ENCODE measurements around the gene HMCN2.

The HMCN2 gene

DNA sequence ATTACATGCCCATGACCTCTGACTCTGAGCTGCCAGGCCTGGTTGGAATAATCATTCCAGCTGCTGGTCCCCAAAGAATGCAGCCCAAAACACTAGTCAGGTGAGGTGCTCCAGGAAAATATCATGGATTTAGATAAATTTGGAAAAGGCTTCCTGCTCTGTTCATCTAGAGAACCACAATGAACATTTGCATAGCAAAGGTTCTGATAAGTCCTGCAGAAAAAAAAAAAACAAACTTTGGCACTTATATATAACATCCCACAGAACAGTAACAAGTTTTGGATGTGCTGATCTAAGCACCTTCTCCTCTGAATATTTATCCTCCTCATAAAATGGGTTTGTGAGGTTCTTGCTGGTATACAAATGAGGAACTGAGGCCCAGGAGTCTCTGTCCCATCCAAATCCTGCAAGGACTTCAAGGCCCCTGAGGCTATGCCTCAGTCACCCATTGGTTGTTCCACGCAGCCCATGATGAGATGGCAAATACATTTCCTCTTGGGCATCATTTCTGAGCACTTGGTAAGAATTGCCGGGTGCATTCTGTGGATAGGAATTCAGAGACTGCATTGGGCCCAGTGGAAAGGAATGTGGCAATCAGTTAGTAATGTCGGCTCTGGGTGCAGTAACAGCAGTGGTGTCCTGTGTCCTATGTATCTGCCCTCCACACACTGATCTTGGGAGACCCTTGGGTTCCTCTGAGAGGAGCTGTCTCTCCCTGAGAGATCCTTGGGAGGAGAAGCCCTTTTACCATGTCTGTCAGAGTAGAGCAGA, 105.8 kb downstream of the HMCN2 start:
- DNase-seq, result no peak

DNA sequence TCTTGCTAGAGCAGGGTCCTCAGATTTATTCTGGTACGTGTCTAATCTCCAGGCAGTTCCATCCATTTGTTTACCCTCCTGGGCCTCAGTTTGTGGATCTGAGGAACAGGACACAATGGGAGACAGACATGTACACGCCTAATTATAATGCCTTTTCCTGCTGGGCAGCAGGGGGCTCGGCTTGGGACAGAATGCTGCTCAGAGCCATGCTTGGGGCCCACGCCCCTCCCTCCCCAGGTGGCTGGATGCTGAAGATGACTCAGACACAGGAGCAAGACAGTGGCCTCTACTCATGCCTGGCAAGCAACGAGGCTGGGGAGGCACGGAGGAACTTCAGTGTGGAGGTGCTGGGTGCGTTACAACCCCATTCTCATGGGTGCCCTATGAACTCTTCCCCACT, 106.5 kb downstream of the HMCN2 start:
- no peak for DNase-seq

DNA sequence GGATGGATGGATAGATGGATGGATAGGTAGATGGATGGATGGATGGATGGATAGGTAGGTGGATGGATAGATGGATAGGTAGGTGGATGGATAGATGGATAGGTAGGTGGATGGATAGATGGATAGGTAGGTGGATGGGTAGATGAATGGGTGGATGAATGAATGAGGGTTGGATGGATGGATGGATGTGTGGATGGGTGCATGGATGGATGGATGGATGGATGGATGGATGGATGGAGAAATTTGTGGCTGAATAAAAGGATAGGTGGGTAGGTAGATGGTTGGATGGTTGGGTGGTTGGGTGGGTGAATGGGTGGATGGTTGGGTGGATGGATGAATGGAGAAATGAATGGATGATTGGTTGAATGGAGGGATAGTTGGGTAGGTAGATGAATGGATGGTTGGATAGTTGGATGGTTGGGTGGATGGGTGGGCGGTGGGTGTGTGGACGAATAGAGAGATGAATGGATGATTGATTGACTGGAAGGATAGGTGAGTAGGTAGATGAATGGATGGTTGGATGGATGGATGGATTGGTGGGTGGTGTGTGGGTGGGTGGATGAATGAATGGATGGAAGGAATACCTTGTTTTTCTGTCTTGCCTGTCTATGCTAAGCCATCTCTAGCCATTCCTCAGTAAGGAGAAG, 108.2 kb downstream of the HMCN2 start:
- DNase-seq, result no peak

DNA sequence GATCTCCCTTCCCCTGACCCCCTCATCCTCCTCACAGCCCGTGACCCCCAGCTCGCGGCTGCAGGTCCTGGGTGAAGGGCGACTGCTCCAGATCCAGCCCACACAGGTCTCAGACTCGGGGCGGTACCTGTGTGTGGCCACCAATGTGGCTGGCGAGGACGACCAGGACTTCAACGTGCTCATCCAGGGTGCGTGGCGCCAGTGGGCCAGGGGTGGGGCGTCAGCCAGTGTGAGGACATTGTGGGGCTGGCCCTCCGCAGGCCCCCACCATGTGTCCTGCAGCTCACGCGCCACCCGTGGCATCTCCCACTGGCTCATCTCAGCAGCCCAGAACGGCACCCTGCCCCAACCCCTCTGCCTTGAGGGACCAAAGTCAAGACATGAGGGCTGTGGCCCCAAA, 112.1 kb downstream of the HMCN2 start:
- DNase-seq, result no peak

DNA sequence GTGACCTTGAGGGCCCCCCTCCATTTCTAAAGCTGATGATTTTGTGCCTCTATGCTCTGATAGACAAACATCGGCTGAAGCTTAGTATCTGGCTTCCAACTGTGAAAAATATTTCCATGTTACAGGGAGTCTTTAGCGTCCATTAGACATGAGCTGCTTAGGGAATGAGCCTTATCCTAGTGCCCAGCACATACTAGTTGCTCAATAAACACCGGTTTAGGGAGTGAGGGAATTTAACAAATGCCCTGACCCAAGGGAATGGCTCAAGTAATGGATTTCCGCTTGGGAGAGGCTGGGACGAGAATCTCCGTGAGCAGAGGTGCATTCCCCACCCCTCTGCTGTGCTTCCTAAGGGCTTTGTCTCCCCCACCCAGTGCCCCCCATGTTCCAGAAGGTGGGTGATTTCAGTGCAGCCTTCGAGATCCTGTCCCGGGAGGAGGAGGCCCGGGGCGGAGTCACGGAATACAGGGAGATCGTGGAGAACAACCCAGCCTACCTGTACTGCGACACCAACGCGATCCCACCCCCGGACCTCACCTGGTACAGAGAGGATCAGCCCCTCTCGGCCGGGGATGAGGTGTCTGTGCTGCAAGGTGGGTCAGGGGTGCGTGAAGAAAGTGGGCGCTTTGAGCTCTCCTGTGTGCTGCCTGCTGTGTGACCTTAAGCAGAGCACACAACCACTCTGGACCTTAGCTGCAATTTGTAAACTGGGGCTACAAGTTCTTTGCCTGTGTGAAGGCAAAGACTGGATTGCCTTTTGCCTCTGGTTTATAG, 113.5 kb downstream of the HMCN2 start:
- no peak for DNase-seq

DNA sequence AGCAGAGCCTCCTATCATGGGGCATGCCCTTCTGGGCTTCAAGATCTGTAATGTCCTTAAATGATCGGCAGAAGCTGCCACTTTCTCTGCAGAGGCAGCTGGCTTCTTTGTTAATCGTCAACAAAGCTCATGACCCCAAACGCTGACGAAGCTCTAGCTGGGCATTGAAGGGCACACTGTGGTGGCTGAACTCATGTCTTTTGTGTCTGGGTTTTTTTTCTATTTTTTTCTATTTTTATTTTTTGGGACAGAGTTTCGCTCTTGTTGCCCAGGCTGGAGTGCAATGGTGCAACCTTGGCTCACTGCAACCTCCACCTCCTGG, 114.0 kb downstream of the HMCN2 start:
- DNase-seq, result no peak

DNA sequence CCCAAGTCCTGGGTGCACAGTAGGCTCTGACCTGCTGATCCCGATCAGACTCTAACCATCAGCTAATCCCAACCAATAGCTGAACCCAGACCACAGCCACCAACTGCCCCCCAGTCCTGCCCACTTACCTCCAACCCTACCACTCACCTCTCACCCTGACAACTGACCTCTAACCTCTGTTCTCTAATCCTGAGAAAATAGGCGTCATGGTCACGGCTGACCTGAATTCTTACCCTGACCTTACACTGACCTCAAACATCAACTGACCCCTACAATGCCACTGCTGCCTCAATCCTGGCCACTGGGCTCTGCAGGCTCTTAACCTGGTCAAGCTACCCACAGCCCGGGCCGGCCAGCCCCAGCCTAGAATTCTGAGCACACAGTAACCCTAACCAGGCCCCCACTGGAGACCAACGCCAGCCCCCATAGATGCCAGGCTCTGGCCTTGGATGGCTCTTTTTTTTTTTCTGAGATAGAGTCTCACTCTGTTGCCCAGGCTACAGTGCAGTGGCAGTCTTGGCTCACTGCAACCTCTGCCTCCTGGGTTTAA, 115.4 kb downstream of the HMCN2 start:
- DNase-seq, result no peak

DNA sequence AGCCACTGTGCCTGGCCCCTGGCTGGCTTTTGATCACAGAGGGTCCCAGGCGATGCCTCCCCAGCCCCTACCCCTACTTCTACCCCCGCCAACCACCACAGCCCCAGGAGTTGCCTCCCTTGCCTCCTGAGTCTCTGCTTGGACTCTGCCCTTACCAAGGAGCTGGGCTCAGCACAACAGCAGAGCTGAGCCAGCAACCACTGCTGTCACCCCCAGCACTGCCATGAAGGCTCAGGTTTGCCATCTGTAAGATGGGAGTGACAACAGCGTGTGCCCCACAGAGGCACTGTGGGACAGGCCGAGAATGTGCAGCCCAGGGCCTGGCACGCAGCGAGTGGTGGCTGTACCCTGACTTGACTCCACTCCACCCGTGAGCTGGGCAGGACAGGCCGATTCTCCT, 116.1 kb downstream of the HMCN2 start:
- no peak for DNase-seq

DNA sequence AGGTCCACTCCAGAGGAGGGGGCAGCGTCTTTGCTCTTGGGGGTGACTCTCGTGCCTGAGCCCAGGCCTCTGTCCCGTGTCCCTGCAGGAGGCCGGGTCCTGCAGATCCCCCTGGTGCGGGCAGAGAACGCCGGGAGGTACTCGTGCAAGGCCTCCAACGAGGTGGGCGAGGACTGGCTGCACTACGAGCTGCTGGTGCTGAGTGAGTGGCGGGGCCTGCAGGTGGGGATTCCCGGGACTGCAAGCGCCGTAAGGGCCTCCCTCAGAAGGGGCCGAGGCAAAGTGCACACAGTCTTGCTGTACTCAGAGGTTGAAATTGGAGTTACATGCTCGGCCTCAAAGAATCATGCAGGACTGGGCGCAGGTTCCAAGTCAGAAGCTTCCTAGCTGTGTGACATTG, 116.5 kb downstream of the HMCN2 start:
- DNase-seq, result no peak

DNA sequence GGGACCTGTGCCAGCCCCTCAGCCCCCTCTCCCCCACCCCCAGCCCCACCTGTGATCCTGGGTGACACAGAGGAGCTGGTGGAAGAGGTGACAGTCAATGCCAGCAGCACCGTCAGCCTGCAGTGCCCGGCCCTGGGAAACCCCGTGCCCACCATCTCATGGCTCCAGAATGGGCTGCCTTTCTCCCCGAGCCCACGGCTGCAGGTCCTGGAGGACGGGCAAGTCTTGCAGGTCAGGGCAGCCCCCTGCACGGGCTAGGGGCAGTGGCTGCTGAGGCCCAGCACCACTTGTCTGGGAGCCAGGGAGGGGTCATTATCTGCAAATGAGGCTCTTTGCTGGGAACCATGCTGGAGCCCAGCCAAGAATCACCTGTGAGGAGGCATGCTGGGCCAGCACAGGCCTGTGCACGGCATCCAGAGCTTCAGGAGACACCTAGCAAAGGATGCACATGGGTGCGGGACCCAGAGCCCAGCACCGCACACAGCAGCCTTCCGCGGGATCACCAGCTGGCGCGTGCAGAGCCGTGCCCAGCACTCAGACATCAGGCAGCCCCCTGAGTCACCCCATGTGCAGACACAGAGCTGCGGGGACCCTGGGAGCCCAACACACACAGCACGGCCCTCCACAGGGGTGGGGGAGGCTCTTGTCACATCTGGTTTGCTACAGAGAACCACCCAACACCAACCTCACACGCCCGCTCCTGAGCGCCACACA, 117.2 kb downstream of the HMCN2 start:
- DNase-seq, result no peak

DNA sequence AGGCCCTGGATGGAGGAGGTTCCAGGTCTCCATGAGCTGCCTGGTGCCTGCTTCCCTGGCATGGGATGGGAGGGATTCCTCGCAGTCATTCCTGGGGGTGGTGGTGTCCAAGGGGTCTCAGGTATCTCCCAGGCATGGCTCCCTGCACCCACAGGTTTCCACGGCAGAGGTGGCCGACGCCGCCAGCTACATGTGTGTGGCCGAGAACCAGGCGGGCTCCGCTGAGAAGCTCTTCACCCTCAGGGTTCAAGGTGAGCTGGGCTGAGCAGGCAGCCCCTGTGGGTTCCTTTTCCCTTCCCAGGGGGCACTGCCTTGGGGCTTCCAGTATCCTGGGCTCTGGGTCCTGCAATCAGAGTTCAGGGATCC, 117.8 kb downstream of the HMCN2 start:
- no peak for DNase-seq

DNA sequence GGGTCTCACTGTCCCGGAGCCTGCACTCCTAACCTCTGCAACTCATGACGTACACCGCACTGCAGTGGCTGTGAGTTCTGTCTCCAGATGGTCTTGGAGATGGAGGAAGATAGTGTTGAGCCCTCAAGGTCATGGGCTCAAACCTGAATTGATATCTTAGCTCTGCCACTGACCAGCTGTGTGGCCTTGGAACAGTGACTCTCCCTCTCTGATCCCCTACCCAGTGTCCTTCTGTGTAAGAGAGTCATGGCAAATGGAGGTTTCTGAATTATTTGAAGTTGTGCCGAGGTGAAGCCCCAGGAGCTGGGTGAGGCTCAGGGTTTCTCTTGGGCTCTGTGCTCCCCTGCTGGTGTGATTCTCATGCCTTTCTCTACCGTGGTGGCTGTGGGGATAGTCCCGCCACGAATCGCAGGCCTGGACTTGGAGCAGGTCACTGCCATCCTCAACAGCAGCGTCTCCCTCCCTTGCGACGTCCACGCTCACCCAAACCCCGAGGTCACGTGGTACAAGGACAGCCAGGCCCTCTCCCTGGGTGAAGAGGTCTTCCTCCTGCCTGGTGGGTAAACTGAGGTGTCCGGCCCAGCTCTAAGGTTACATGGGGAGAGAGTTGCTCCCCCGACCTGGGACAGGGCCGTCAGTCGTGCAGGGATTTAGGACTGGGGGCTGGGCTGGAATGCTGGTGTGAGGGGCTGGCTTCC, 118.6 kb downstream of the HMCN2 start:
- DNase-seq, result no peak

DNA sequence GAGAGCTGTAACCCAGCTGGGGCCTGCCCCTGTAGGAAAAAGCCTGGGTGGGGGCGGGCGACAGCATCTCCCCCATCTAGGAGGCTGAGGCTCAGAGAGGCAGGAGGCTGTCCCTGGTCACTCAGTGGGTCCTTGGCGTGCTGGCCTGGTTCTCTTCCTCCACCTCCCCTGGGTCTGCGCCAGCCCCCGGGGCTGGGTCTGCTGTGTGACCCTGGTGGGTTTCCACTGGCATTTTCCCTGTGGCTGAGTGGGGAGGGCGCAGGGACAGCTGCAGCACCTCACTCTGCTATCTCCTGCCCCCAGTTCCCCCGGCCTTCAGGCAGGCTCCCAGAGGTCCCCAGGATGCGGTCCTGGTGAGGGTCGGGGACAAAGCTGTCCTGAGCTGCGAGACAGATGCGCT, 119.7 kb downstream of the HMCN2 start:
- DNase-seq, result no peak

DNA sequence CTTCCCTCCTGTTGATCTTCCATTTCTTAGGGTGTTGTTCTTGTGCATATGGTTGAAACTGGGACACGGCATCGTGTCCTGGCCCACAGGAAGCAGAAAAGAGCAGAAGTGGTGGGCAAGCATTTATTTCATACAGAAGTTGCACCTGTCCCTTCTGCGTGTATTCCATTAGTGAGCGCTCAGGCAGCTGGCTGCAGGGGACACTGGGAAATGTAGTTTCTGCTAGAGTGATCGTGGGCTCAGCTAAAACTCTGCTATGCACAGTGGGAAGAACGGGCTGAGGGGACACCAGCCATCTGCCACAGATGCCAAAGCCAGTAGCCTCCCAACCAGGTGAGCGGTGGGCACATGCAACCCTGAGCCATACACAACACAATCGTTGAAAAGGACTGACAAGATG, 121.8 kb downstream of the HMCN2 start:
- no peak for DNase-seq

DNA sequence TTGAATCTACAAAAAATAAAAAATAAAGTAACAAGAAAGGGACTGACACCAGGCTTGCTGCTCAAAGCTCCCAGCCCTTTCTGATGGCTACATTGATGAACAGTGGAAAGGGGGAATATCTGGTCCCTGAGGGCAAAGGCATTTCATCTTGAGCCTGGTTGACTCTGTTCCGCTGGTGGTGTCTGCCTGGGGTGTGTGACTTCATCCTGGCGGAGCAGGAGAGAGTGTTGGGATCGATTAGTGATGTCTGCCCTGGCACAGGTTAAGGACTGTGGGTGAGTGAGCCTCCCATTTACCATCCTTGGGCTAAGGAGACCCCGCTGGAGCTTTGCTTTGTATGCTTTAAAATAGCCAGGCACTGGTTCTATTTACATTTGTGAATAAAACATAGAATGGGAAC, 122.3 kb downstream of the HMCN2 start:
- no peak for DNase-seq

DNA sequence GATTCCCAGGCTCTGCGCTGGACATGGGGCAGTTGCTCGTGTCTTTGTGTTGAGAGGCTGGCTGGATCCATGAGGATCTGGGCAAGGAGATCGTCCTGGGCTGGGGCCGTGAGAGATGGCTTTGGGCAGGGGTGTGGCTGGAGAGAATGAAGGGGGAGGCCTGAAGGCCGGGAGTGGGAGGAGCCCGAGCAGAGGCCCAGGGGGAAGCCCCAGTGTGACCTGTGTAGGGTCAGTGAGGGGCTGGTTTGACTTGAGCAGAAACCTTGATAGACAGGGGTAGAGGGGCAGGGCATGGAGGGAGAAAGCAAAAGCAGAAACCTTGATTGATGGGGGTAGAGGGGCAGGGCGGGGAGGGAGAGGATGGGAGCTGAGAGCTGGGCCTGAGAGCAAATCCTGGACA, 124.8 kb downstream of the HMCN2 start:
- no peak for DNase-seq

DNA sequence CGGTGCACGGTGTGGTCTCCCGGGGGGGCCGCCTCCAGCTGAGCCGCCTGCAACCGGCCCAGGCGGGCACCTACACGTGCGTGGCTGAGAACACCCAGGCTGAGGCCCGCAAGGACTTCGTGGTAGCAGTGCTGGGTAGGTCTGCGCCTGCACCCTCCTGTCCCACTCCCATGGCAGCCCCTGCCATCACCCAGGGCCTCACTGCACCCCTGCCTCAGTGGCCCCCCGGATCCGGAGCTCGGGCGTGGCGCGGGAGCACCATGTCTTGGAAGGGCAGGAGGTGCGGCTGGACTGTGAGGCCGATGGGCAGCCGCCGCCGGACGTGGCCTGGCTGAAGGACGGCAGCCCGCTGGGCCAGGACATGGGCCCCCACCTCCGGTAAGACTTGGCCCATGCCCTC, 125.4 kb downstream of the HMCN2 start:
- no peak for DNase-seq

DNA sequence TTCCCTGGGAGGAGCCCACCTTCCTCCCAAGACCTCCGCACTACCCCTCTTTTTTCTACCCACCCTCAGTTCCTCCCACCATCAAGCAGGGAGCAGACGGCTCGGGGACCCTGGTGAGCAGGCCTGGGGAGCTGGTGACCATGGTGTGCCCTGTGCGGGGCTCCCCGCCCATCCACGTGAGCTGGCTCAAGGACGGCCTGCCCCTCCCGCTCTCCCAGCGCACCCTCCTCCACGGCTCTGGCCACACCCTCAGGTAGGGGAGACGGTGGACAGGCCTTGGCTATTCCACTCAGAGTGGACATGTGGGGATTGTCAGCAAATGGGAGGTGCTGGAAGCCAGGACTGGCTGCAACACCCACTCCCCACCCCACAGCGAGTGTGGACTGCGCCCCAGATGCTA, 126.3 kb downstream of the HMCN2 start:
- no peak for DNase-seq

DNA sequence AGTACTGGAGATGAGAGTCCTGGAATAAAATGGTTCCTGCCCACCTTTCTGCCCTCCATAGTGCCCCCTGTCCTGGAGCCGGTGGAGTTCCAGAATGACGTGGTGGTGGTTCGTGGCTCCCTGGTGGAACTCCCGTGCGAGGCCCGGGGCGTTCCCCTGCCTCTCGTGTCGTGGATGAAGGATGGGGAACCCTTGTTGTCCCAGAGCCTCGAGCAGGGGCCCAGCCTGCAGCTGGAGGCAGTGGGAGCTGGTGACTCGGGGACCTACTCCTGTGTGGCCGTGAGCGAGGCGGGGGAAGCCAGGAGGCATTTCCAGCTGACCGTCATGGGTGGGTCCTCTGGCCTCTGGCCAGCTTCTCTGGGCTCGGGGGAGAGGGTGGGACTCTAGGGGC, 128.1 kb downstream of the HMCN2 start:
- DNase-seq, result no peak

DNA sequence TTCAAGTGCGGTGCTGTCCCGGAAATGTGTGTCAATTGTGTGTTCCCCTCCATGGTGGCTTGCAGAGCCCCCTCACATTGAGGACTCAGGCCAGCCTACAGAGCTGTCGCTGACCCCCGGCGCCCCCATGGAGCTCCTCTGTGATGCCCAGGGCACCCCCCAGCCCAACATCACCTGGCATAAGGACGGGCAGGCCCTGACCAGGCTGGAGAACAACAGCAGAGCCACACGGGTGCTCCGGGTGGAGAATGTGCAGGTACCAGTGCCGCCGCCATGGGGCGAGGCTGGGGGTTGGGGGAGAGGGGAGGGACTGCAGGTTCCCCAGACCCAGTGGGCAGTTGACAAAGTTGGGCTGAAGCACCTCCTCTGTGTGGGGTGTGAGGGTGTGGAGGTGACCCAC, 128.8 kb downstream of the HMCN2 start:
- no peak for DNase-seq

DNA sequence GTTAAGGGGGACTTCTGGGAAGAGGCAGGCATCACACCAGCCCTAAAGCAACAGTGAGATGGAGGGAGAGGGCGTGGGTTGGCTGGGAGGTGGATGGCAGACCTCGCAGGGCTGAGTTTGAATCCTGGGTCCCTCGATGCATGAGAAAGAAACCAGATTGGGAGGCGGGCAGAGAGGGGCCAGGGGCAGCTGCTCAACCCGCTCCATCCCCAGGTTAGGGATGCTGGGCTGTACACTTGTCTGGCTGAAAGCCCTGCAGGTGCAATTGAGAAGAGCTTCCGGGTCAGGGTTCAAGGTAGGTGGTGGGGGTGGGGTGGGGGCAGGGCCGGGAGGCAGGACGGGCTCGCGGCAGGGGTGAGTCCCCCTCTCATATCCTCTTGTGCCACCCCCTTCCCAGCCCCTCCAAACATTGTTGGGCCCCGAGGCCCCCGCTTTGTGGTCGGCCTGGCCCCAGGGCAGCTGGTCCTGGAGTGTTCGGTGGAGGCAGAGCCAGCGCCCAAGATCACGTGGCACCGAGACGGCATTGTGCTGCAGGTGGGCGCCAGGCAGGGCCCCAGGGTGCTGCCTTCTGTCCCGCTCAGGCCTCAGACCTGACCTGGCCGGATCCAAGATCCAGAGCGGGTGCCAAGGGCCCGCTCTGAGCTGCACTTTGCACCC, 129.4 kb downstream of the HMCN2 start:
- no peak for DNase-seq

DNA sequence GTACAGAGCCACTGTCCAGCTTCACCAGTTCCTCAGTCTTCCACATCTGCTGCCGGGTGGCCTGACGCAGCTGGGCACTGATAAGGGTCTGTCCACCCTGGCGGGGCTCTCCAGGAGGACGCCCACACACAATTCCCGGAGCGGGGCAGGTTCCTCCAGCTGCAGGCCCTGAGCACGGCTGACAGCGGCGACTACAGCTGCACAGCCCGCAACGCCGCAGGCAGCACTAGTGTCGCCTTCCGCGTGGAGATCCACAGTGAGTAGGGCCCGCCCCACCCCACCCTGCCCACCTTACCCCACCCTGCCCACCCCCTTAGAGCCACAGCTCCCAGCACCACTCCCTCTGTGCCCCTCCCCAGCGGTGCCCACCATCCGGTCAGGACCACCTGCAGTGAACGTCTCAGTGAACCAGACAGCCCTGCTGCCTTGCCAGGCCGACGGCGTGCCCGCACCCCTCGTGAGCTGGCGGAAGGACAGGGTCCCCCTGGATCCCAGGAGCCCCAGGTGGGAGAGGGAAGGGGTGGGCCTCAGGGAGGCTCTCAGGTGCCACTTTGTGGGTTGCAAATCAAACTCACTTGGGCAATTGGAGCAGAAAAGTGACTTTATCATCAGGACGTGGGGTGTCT, 130.4 kb downstream of the HMCN2 start:
- DNase-seq, result no peak

Measured in 8988T (cell line).